NCI-H2107 (cell line): Measurements from ENCODE around the gene CASP6.
"Not testable (repeated sequence)": the region's sequence is repeated elsewhere in the genome, so short reads cannot be mapped to it uniquely, and the experiment has no call there.

ENCODE experiments used
- DNase-seq: peaks from one replicate; lab custom pipeline; 2025; lab: John Stamatoyannopoulos, UW

CASP6 gene

DNA sequence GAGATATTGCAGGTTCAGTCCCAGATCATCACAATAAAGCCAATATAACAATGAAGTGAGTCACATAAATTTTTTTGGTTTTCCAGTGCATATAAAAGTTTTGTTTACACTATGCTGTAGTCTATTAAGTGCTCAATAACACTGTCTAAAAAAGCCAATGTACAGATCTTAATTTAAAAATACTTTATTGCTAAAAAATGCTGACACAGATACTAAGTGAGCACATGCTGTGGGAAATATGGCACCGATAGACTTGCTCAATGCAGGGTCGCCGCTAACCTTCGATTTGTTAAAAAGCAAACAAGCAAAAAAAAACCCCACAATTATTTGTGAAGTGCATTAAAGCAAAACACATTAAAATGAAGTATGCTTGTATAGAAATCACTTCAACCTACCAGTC lies 16.4 kb upstream of the CASP6 start:
- DNase-seq, result no peak

DNA sequence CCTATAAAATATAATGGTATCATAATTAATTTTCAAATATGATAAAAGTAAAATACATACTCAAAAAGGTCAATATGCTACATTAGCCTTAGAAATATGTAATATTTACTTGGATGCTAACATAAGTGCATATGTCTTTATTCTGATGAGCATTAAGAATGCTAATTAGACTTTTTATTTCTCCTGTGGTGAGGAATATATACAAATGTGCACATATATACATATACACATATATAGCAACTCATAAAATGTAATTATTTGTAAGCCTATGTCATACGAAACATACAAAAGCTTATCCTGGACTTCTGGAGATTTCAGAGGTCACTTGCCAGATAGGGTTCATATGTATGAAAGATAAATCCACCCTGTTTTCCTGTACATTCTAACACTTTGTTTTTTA lies 15.5 kb upstream of the CASP6 start:
- DNase-seq, result no peak

DNA sequence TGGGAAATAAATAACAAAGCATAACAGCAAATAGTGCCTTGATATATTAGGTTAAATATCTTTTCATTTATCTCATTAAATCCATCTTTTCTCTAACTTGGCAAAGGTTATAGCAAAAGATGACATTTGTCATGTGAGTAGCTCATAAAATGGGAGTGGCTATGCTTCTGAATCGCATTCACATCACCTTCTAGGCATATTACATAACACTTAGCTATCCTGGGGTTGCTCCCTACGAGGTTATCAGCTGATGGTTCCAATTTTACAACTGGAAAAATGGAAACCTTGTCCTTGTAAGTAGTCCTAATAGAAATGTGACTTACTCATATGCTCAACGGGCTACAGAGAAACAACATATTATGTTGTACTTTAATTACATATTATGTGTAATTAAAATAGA lies 10.3 kb upstream of the CASP6 start:
- DNase-seq, result no peak

DNA sequence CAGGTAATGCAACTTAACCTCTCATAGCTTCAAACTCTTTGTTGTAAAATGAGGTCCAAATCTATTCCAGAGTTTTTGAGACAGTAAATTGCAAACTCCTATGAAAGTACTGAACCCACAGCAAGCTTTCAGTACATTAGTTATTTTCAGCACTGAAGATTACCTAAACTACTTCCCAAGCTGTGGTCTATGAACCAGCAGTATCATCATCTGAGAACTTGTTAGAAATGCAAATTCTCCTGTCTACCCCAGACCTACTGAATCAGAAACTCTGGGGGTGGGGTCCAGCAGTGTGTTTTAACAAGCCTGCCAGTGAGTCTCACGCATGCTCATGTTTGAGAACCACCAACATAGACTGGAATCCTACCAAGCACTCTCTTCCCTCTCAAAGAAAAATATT lies 5.7 kb upstream of the CASP6 start:
- no peak for DNase-seq

DNA sequence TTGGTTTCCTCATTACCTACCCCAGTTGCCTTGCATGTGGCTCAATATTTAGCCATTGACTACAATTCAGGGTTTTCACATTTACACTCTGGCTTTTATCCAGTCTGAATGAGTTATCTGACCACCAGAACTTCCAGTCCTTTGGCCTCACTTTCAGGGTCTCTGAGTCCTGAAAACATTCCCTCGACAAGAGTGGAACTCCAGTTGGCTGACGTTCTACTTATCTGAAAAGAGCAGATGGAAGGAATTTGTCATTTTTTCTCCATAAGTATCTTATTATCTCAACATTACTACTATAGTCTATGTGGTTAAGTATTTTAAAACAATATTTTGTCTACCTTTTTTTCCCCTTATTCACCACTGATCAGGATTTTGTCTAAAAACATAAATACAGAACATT lies 5.2 kb upstream of the CASP6 start:
- DNase-seq, result no peak

DNA sequence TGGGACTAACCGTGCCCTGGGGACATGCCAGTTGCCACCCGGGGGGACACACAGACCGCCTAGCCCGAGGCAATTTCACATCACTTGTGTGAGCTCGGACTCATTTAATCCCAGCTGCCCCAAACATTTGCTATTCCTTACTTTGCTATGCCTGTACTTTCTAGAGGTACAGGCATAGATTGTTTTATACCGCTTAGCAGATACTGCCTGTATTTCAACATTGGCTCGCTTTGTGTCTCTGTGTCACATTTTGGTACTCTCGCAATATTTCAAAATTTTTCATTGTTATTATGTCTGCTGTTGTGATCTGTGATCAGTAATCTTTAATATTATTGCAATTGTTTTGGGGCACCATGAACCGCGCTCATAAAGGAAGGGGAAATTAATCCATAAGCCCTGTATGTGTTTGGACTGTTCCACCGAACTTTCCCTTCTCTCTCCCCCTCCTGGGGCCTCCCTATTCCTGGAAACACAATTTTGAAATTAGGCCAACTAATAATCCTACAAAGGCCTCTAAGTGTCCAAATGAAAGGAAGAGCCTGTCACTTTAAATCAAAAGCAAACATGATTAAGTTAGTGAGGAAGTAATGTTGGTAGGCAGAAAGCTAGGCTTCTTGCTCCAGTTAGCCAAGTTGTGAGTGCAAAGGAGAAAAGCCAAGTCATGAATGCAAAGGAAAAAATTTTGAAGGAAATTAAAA lies 568 bp upstream of the CASP6 start:
- no peak for DNase-seq

DNA sequence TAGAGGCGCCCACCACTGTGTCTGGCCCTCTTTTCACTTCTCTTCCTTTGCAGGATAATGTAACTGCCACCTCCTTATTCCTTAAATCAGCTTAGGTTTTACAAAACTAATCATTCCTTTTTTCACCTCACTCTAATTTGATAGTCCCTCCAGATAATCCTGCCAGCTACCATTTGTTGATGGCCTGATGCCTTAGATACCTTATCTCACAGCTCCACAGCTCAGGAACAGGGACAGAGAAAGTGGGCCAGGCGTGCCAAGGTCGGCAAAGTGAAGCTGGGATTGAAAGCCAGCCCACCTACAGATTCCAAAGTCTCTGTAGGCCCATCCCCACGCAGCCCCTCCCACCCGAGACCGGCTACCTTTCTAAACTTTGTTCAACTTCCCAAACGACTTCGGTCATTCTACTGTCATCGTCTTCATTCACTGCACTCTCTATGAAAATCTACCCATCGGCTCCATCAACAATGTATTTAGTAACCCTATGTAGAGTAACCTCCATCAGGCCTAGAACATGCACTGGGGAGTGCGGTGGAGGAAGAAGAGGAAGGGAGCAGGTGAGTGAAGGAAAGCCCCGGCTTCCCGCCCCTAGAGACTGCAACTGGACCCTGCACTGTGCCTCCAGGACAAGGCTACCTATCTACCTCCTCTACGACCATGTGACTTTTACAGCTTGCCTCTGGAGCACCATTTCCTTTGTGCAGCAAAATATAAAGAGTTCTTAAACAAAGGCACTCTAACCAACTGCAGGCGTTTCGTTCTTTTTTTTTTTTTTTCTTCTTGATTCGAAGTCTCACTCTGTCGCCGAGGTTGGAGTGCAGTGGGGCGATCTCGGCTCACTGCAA lies 1.5 kb downstream of the CASP6 start:
- no peak for DNase-seq

DNA sequence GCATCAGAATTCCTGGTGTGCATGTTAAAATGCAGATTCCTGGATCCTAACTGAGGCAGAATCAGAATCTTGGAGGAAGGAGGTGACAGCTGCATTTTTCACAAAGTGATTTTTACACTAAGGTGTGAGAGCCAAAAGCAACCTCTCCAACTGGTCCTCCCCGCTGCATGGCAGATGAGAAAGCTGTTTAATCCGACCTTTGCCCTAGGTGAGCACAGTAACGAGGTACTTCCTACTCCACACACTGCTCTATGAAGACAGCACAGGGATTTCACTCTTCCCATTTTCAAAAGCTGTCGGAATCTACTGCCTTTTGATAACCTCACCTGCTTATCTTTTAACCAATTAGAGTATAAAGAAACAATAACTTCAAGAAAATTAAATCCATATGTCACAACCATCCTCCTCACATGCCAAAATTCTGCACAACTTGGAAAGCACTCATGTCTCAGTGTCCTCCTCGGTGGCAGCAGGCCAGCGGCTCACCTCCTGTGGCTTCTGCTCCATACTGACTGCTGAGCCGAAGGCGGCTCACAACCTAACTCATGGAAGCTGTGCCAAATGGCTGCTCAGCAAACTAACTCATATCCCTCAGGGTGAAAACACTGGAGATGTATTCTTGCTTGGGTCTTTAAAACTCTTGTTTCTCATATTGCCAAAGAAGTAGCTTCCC lies 3.6 kb downstream of the CASP6 start:
- DNase-seq, result no peak

DNA sequence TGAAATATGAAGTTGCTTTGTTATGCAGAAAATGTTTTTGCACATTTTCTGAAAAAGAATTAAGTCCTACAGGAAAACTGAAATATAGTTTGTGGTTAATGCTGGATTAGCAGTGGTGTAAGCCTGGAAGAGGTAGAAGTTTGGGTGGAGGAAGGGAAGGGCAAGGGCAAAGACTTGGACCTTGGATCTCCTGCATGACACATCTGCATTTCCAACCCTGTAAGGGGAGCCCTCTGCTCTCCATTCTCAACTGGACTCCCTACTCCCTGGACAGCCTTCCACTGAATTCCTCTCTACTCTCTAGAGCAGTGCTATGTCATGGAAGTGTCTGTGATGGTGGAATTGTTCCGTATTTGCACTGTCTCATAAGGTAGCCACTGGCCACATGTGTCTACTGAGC lies 4.6 kb downstream of the CASP6 start:
- no peak for DNase-seq

DNA sequence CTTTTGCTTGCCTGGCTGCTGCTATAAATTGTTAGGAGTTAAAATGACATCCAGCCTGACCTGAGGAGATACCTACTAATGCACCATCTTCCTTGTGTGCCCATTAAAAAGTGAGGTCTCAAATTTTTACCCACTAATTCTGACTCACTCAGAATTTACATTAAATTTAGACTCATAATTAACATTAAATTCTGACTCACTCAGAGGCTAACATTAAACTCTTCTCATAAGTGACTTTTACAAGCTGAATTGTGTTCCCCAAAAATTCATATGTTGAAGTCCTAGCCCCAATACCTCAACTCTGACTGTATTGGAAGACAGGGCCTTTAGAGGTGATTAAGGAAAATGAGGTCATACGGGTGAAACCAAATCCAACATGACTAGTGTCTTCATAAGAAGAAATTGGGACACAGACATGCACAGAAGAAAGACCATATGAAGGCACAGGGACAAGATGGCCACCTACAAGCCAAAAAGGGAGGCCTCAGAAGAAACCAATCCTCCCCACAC lies 11.8 kb downstream of the CASP6 start:
- no peak for DNase-seq

DNA sequence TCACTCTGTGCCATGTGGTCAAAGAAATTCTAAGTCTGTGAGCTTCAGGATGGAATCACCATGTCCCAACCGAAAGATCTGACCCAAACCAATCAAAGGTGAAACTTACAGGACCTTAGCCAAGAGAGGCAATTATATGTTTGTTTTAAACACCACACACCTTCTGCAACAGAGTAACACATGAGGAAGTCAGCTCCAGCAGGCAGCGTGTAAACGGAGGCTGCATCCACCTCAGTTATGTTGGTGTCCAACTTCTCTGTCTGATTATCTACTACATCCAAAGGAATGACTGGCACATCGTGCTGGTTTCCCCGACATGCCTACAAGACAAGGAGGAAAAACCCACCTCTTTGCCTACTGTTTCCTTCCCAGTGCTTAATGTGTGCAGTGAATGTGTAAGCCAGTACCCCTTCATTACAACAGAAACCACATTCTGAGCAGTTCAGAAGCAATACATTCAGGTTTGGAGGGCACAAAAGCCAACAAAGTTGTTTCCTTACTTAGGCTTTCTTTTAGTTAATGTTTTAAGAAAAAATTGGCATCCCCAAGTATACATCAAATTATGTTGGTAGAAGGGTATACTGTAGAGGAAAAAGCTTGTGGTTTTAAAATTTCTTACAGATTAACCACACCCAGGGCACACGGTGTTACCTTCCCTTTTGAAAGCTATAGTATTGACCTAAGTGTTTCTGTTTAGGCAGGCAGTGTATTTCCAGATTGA lies 12.4 kb downstream of the CASP6 start:
- DNase-seq, result no peak

DNA sequence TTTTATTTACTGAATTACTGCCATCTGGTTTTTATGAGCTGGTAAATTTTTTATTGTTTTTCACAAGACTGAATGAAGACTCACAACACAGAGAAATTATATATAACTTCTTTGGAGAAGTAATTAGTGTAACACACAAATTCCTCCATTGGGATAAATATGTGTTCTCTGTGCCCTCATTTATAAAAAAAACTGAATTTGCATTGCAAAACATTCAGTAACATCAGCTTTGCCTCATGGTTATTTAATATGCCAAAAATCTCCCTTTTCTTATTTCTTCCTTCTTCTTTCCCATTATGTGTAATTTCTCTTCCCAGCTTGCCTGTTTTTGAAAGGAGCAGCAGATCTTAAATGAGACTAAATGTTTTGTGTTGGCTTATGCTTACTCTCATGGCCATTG lies 18.5 kb downstream of the CASP6 start:
- DNase-seq, result no peak

DNA sequence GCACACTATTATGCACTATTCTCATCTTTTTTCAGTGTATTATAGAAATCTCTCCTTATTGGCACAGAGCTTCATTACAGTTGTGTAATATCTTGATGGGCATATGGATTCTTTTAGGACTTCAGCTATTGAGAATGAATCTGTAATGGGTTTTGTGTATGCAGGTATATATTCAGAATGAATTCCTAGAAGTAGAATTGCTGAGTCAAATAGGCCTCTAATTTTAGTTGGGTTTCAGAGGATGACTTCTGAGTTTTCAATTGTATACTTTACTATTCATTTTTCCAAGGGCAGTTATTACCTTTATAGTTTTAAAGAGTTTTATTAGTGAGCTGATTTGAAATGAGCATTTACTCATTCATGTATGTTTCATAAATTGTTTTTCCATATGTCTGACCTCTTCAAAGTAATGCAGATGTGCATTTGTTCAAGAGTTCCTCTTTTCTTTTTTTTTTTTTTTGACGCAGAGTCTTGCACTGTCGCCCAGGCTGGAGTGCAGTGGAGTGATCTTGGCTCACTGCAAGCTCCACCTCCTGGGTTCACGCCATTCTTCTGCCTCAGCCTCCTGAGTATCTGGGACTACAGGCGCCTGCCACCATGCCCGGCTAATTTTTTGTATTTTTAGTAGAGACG lies 19.5 kb downstream of the CASP6 start:
- no peak for DNase-seq

DNA sequence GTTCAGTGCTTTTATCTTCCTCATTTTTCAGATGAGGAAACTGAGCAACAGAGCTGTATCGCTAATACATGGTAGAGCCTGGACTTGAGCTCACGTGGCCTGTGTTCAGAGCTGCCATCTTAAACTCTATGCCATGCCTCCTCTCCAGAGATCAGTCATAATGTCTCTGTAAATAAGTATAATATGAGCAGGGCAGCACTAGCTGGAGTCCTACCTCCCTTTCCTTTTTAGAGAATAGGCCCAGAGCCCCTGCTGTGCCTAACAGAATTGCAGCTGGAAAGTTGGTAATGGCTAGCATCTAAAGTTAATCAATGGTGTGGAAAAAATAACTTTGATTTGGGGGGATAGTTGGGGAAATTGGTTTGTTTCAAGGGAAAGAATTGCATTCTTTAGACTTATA lies 20.4 kb downstream of the CASP6 start:
- no peak for DNase-seq

DNA sequence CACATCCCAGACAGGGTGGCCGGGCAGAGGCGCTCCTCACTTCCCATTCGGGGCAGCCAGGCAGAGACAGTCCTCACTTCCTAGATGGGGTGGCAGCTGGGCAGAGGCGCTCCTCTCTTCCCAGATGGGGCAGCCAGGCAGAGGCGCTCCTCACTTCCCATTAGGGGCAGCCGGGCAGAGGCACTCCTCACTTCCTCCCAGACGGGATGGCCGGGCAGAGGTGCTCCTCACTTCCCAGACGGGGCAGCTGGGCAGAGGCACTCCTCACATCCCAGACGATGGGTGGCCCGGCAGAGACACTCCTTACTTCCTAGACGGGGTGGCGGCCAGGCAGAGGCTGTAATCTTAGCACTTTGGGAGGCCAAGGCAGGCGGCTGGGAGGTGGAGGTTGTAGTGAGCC lies 24.3 kb downstream of the CASP6 start:
- DNase-seq, result not testable (repeated sequence)

DNA sequence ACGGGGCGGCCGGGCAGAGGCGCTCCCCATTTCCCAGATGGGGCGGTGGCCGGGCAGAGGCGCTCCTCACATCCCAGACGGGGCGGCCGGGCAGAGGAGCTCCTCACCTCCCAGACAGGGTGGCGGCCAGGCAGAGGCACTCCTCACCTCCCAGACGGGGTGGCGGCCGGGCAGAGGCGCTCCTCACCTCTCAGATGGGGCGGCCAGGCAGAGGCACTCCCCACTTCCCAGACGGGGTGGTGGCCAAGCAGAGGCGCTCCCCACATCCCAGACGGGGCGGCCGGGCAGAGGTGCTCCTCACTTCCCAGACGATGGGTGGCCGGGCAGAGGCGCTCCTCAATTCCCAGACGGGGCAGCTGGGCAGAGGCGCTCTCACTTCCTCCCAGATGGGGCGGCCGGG lies 24.8 kb downstream of the CASP6 start:
- DNase-seq, result not testable (repeated sequence)

DNA sequence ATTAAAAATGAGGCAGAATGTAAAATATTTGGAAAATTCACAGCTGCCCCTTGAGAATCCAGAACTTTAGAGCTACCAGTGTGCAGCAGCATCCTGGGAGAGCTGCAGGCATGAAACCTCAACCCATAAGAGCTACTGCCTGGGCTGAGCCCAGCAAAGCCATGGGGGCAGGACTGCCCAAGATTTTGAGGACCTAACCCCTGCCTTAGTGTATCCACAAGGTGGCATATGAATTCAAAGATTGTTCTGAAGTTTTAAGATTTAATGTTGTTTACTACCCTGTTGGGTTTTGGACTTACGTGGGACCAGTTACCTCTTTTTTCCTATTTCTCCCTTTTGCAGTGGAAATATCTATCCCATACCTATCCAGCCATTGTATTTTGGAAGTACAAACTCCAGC lies 26.4 kb downstream of the CASP6 start:
- DNase-seq, result no peak

DNA sequence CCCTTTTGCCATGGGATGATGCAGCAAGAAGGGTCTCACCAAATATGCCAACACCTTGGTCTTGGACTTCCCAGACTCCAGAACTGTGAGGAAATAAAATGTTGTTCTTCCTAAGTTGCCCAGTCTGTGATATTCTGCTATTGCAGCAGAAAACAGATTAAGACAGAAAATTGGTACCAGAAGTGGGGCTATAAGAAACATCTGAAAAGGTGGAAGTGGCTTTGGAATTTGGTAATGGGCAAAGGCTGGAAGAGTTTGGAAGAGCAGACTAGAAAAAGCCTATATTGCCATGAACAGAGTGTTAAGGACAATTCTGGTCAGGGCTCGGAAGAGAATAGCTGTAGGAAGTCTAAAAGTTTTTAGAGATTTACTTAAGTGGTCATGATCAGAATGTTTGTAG lies 27.4 kb downstream of the CASP6 start:
- no peak for DNase-seq

DNA sequence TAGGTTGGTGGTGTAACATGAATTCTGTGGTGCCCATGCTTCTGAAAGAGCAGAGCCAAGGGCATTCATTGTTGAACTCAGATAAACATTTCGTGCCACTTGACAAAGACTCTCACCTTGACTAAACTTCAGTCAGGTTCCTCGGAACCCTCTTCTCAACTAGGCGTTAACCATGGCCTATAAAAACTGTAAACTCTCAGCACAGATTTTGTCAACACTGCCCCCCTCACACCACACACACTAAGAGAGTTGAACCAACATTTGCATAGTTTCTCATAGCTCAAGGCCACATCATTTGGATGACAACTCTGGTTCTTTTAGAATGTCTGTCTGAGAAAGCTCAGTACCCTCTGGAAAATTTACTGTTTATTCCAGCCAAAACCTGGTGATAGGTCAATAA lies 28.1 kb downstream of the CASP6 start:
- DNase-seq, result no peak

DNA sequence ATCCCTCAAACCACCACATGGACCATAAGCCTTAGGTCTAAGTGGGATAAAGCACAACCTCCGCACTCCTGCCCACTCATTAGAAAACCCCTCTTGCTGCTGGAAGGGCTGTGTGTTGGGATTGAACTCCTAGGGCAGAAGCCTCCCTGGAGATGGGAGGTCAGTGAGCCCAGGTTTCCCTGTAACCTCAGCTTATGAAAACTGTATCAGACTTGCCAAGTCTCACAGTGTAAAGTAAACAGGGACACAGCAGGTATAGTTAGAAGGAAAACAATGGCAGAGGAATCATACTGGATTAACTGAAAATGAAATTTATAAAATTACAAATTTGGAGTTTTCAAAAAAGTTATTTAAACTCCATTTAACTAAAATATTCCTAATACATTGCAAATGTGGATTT lies 29.9 kb downstream of the CASP6 start:
- no peak for DNase-seq

DNA sequence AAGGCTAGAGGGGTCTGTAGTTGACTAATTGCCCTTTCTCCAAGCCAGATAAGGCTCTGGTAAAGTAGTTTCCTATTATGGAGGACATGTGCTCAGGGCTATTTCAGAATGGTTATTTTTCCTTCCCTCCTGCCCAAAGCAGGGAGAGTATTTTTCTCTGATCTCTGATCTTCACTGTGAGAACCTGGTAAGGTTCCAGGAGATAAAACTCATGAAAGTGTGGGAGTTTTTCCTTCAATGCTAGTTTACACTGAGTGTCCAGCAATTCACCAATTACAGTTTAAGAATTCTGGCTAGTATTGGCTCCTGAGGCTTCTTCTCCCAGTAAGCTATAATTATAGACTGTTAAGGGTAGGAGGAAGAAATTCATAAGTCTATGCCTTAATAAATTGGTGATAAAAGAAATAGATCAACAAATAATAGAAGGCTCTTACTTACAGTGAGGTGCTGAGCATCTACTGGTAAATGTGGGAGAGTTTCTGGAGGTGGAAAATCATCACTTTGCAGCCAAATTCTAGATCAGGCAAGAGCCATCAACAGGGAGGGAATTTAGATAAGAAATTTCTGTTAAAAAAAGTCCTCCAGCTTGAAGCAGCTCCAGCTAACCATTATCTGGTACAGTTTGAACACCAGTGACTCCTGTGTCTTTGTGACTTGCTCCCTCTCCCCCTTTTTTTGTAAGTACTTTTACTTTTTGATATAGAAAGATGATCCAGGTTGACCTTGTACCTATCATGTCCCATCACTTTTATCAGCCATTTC lies 30.9 kb downstream of the CASP6 start:
- no peak for DNase-seq
